ENCODE results near the gene ARHGEF40.
A peak's percentile ranks its signal among the peaks of the same experiment; 100 is the strongest.

Gene ARHGEF40

DNA sequence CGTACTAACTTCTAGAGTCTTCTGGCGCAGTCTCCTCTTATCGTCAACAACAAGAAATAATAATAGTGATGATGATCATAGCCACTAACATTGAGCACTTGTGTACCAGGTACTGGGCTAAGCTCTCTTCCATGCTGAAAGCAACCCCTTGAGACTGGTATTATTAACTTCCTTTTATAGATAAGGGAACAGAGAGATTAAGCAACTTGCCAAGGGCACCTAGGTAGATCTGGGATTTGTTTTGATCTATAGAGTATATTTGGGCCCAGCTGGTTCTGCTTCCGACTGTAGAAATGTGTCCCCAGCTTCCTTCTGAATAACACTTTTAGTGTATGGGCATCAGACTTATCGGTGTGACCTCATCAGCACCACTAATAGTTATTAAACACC lies 29.5 kb downstream of the ARHGEF40 start:
- Histone ChIP-seq H3K4me3 (ENCODE audit: low read length) (peak overlapping the region; percentile 83), H3K4me2 (ENCODE audit: low read length) (peak overlapping the region; percentile 84), H3K36me3 (ENCODE audit: control insufficient read depth, low read length) (peaks cover 5% of the 10 kb centered on the region), H3K79me2 (ENCODE audit: control insufficient read depth, low read length) (peaks cover 13% of the 10 kb centered on the region), H3K27me3 (ENCODE audit: control insufficient read depth, low read length) (peaks cover 4% of the 10 kb centered on the region; the same call in 1 of the 2 replicates), H3K4me1 (ENCODE audit: control insufficient read depth, low read length) (peaks cover 39% of the 10 kb centered on the region), H3K9me2 (replicated peaks; ENCODE audit: control insufficient read depth, low read length) (no peaks in the 10 kb centered on the region), H3K27ac (ENCODE audit: low read depth, low read length) (no peak overlapping the region), H4K20me1 (ENCODE audit: control insufficient read depth, insufficient read depth, low read depth, low read length) (no peaks in the 10 kb centered on the region), H3F3A (ENCODE audit: control insufficient read depth, insufficient read depth) (peaks cover 13% of the 10 kb centered on the region), H3K9me3 (ENCODE audit: control insufficient read depth, insufficient read depth, low read length) (no peaks in the 10 kb centered on the region)
- no peak for TF ChIP-seq EZH2phosphoT487 (IDR thresholded peaks at IDR 0.05; ENCODE audit: borderline replicate concordance, low read length)
- TF ChIP-seq, protein P1, sequence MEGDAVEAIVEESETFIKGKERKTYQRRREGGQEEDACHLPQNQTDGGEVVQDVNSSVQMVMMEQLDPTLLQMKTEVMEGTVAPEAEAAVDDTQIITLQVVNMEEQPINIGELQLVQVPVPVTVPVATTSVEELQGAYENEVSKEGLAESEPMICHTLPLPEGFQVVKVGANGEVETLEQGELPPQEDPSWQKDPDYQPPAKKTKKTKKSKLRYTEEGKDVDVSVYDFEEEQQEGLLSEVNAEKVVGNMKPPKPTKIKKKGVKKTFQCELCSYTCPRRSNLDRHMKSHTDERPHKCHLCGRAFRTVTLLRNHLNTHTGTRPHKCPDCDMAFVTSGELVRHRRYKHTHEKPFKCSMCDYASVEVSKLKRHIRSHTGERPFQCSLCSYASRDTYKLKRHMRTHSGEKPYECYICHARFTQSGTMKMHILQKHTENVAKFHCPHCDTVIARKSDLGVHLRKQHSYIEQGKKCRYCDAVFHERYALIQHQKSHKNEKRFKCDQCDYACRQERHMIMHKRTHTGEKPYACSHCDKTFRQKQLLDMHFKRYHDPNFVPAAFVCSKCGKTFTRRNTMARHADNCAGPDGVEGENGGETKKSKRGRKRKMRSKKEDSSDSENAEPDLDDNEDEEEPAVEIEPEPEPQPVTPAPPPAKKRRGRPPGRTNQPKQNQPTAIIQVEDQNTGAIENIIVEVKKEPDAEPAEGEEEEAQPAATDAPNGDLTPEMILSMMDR (IDR thresholded peaks at IDR 0.05; ENCODE audit: low read depth, low read length, poor library complexity, severe bottlenecking) = no peak

DNA sequence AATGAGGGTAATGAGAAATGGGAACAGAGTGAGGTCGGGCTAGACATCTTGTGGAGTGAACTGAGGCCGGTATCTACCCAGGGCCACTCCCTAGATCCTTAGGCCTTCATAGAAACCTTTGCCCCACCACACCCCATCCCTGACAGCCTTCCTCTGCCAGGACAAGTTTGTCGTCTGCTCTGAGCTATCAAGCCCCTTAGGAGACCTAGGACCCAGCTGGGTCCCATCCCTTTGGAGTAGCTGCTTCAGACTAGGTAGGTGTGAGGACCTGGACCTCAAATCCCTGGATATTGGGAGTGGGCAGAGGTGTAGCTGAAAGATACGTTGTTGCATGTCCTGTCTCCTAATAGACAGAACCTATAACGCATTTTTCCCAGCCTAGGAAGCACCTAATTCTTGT lies 30.8 kb downstream of the ARHGEF40 start, which contains the start of gene TMEM253:
TSS of gene TMEM253 (plus strand) at position 136 of the 400 bp plus-strand sequence. CDS start 278 bp downstream, outside the sequence.
- Histone ChIP-seq H3K27ac (ENCODE audit: low read depth, low read length) (no peak within 1 kb of the TSS), H3F3A (ENCODE audit: control insufficient read depth, insufficient read depth) (peaks cover 15% of the 10 kb centered on the region), H3K79me2 (ENCODE audit: control insufficient read depth, low read length) (peaks cover 16% of the 10 kb centered on the region), H3K9me3 (ENCODE audit: control insufficient read depth, insufficient read depth, low read length) (no peaks in the 10 kb centered on the region), H3K4me1 (ENCODE audit: control insufficient read depth, low read length) (peaks cover 46% of the 10 kb centered on the region), H3K4me3 (ENCODE audit: low read length) (no peak within 1 kb of the TSS), H4K20me1 (ENCODE audit: control insufficient read depth, insufficient read depth, low read depth, low read length) (no peaks in the 10 kb centered on the region), H3K27me3 (ENCODE audit: control insufficient read depth, low read length) (peaks cover 4% of the 10 kb centered on the region; the same call in 1 of the 2 replicates), H3K4me2 (ENCODE audit: low read length) (peak within 1 kb of the TSS; percentile 84), H3K9me2 (replicated peaks; ENCODE audit: control insufficient read depth, low read length) (no peaks in the 10 kb centered on the region), H3K36me3 (ENCODE audit: control insufficient read depth, low read length) (peaks cover 5% of the 10 kb centered on the region)
- TF ChIP-seq, protein P1 (IDR thresholded peaks at IDR 0.05; ENCODE audit: low read depth, low read length, poor library complexity, severe bottlenecking) = no peak
- TF ChIP-seq EZH2phosphoT487 (IDR thresholded peaks at IDR 0.05; ENCODE audit: borderline replicate concordance, low read length) = no peak

DNA sequence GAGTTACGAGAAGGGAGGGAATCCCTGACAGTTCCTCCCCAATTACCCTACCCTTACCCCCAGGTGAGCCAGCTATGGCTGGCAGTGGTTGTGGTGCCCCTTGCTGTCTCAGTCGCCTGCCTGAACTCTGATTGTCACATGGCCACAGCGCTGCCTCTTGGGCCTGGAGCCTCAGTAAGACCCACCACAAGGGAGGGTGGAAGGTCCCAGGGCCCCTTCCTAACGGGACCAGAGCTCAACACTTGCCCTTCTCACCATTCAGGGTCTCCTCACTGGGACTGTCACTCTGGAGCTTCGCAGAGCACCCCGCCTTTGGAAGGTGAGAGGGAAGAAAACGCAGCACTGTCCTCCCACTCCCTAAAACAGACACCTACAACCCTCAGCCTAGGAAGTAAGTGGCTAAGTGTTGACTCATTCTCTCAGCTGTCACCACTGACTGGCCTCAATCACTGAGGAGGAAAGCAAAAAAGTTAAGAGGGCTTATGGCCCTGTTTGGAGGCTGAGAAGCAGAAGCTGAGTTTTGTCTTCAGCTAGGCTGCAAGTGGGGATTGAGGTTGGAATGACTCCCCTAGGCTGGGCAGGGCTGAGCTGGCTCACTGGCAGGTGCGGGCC lies 31.8 kb downstream of the ARHGEF40 start:
- no peaks in the 10 kb centered on the region for H4K20me1 ChIP-seq (ENCODE audit: control insufficient read depth, insufficient read depth, low read depth, low read length)
- peaks cover 16% of the 10 kb centered on the region for H3K79me2 ChIP-seq (ENCODE audit: control insufficient read depth, low read length)
- peak overlapping the region; percentile 90 for H3K4me3 ChIP-seq (ENCODE audit: low read length)
- H3K4me2 ChIP-seq (ENCODE audit: low read length) = peak overlapping the region; percentile 78
- H3K27ac ChIP-seq (ENCODE audit: low read depth, low read length) = no peak overlapping the region
- H3K27me3 ChIP-seq (ENCODE audit: control insufficient read depth, low read length) = peaks cover 4% of the 10 kb centered on the region; the same call in 1 of the 2 replicates
- H3K36me3 ChIP-seq (ENCODE audit: control insufficient read depth, low read length) = peaks cover 5% of the 10 kb centered on the region
- H3K9me2 ChIP-seq (replicated peaks; ENCODE audit: control insufficient read depth, low read length) = no peaks in the 10 kb centered on the region
- no peaks in the 10 kb centered on the region for H3K9me3 ChIP-seq (ENCODE audit: control insufficient read depth, insufficient read depth, low read length)
- H3F3A ChIP-seq (ENCODE audit: control insufficient read depth, insufficient read depth) = peaks cover 6% of the 10 kb centered on the region
- H3K4me1 ChIP-seq (ENCODE audit: control insufficient read depth, low read length) = peaks cover 50% of the 10 kb centered on the region
- TF ChIP-seq, protein P1 (IDR thresholded peaks at IDR 0.05; ENCODE audit: low read depth, low read length, poor library complexity, severe bottlenecking) = no peak
- no peak for TF ChIP-seq EZH2phosphoT487 (IDR thresholded peaks at IDR 0.05; ENCODE audit: borderline replicate concordance, low read length)
